HG02938 (cell line): ENCODE results near the gene FAM193B.
"Not testable (repeated sequence)": the region's sequence is repeated elsewhere in the genome, so short reads cannot be mapped to it uniquely, and the experiment has no call there.

ENCODE experiments used
- ATAC-seq: cut with Tn5 transposase; IDR thresholded peaks from one replicate; pipeline ENCODE4 v1.9.1; 2021; ENCODE audit warnings: mild to moderate bottlenecking, moderate library complexity; ENCODE audit not compliant: unreplicated experiment

The FAM193B gene

GRCh38 chr5:177487975-177488374 is 66.4 kb downstream of the FAM193B start:
- ATAC-seq = no peak

- ATAC-seq = no peak
These were observed 67.2 kb downstream of the FAM193B start for GRCh38 chr5:177487144-177487543.

- no peak for ATAC-seq
These were observed 68.1 kb downstream of the FAM193B start for GRCh38 chr5:177486256-177486655.

- not testable (repeated sequence) for ATAC-seq
These were observed 68.6 kb downstream of the FAM193B start for GRCh38 chr5:177485753-177486152.

GRCh38 chr5:177484902-177485549 is 69.3 kb downstream of the FAM193B start:
- ATAC-seq = no peak

- no peak for ATAC-seq
These were observed 70.1 kb downstream of the FAM193B start for GRCh38 chr5:177483994-177484901.

GRCh38 chr5:177483042-177483441 is 71.3 kb downstream of the FAM193B start:
- ATAC-seq = no peak

- ATAC-seq = no peak
These were observed 72.0 kb downstream of the FAM193B start for GRCh38 chr5:177482359-177482795.

- no peak for ATAC-seq
These were observed 74.6 kb downstream of the FAM193B start for GRCh38 chr5:177479774-177480173.

GRCh38 chr5:177478711-177479646 is 75.4 kb downstream of the FAM193B start:
- ATAC-seq = no peak

GRCh38 chr5:177477701-177478477 is 76.5 kb downstream of the FAM193B start:
- ATAC-seq = no peak

- ATAC-seq = no peak
These were observed 77.7 kb downstream of the FAM193B start for GRCh38 chr5:177476531-177477233.

GRCh38 chr5:177475563-177476427 is 78.6 kb downstream of the FAM193B start:
- ATAC-seq = no peak

- no peak for ATAC-seq
These were observed 79.4 kb downstream of the FAM193B start for GRCh38 chr5:177474846-177475562.

- ATAC-seq = no peak
These were observed 80.3 kb downstream of the FAM193B start for GRCh38 chr5:177474002-177474476.

- ATAC-seq = no peak
These were observed 80.8 kb downstream of the FAM193B start, which contains the start of gene DBN1 for GRCh38 chr5:177473443-177474001. TSS of gene DBN1 (minus strand) at chr5:177473634. CDS start at chr5:177473521, 113 bp downstream.
